Measurements from ENCODE around the gene UNCX. TPM values are rescaled to one million over a fixed set of nuclear protein-coding genes. Genes with fewer than 3 reads are reported as not detected.
"Not testable (repeated sequence)": the region's sequence is repeated elsewhere in the genome, so short reads cannot be mapped to it uniquely, and the experiment has no call there.

UNCX gene
- total RNA-seq, 2 experiments from 2014 or later, result not detected

DNA sequence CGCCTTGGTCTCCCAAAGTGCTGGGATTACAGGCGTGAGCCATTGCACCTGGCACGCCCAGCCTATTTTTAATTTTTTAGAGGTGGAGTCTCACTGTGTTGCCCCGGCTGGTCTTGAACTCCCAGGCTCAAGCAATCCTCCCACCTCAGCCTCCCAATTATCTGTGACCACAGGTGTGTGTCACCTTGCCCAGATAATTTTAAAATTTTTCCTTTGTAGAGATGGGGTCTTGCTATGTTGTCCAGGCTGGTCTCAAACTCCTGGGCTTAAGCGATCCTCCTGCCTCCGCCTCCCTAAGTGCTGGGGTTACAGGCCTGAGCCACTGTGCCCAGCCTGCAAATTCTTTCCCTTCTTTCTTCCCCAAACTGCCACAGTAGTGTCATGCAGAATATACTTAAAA lies 29.8 kb upstream of the UNCX start:
- H3K4me3 Mint-ChIP-seq; POLR2A ChIA-PET; H3K9me3 Mint-ChIP-seq (ENCODE audit: insufficient read depth); H3K27ac Mint-ChIP-seq; CTCF ChIA-PET; ATAC-seq; DNase-seq; H3K27me3 Mint-ChIP-seq (ENCODE audit: low read depth); H3K4me1 Mint-ChIP-seq (ENCODE audit: low read depth); H3K36me3 Mint-ChIP-seq (ENCODE audit: low read depth): not testable (repeated sequence)

DNA sequence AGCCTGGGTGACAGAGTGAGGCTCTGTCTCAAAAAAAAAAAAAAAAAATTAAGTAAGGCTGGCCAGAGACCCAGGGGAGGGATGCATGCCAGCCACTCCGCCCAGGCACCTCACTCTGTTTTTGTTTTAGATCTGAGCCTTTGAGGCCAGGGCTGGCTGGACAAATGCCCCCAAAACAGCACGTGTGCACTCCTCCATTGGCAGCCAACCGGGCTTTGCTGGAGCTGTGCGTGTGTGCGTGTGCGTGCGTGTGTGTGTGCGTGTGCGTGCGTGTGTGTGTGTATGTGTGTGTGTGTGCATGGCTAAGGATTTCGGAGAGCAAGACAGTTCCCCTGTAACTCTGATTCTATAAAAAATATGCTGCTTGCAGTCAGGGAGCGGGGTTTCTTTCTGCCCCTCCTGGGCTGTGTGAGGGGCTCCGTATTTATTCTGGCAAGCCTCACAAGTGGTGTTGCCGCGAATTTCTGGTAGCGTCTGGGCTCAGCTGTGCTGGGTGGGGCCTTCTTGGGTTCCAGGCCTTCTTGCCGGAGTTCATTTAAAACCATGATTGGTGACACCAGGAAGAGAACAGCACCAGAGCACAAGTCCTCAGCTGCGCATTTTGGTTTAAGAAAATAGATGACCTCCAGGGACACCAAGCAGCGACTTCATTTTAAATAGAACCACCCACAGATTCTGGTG lies 28.1 kb upstream of the UNCX start:
- no peaks in the 10 kb centered on the region for H3K9me3 Mint-ChIP-seq (ENCODE audit: insufficient read depth)
- ATAC-seq (no peak), DNase-seq (no peak)
- no peaks in the 10 kb centered on the region for H3K4me1 Mint-ChIP-seq (ENCODE audit: low read depth)
- CTCF ChIA-PET, result interaction anchor here (0.9 to 1.3 kb wide), 2 partner anchors 11 to 229 kb away, joined by 3 to 6 read pairs; no protein-coding TSS in a partner anchor
- no peak overlapping the region for H3K4me3 Mint-ChIP-seq
- peaks cover 10% of the 10 kb centered on the region for H3K27me3 Mint-ChIP-seq (ENCODE audit: low read depth)
- H3K27ac Mint-ChIP-seq, result no peak overlapping the region
- no peaks in the 10 kb centered on the region for H3K36me3 Mint-ChIP-seq (ENCODE audit: low read depth)
- POLR2A ChIA-PET, result no interaction called here

DNA sequence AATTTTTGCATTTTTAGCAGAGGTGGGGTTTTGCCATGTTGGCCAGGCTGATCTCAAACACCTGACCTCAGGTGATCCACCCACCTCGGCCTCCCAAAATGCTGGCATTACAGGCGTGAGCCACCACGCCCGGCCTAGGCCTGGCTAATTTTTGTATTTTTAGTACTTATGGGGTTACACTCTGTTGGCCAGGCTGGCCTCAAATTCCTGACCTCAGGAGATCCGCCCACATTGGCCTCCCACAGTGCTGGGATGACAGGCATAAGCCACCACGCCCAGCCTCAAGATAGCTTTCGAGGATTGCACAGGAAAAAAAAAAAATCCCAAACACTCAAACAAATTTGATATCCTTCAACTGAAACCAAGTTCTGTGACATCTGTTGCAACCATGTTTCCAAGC lies 26.9 kb upstream of the UNCX start:
- H3K4me1 Mint-ChIP-seq (ENCODE audit: low read depth); H3K9me3 Mint-ChIP-seq (ENCODE audit: insufficient read depth); DNase-seq; H3K27ac Mint-ChIP-seq; ATAC-seq; POLR2A ChIA-PET; H3K4me3 Mint-ChIP-seq; H3K36me3 Mint-ChIP-seq (ENCODE audit: low read depth): not testable (repeated sequence)
- CTCF ChIA-PET, result interaction anchor here (1.0 to 1.3 kb wide), 2 partner anchors 12 to 226 kb away, joined by 3 to 6 read pairs; no protein-coding TSS in a partner anchor
- peaks cover 16% of the 10 kb centered on the region for H3K27me3 Mint-ChIP-seq (ENCODE audit: low read depth)

DNA sequence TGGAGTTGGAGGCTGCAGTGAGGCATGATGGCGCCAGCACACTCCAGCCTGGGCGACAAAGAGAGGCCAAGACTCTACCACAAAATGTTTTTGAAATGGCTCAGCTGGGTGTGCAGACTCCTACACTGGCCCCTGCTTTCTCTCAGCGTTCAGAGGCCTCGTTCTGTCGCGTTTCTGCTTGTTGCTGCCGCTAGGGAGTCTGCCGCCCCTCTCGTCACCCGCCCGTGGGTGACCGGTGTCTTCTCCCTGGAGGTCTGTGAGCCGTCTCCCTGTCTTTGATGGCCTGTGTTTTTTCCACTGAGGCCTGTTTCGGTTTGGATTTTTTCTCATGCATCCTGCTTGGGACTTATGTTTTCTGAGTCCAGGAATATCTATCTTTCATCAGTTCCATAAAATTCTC lies 23.6 kb upstream of the UNCX start:
- H3K27me3 Mint-ChIP-seq (ENCODE audit: low read depth), result peaks cover 26% of the 10 kb centered on the region
- no peaks in the 10 kb centered on the region for H3K36me3 Mint-ChIP-seq (ENCODE audit: low read depth)
- CTCF ChIA-PET, result no interaction called here
- ATAC-seq, result no peak
- no peak overlapping the region for H3K27ac Mint-ChIP-seq
- POLR2A ChIA-PET, result no interaction called here
- H3K4me1 Mint-ChIP-seq (ENCODE audit: low read depth), result no peaks in the 10 kb centered on the region
- H3K4me3 Mint-ChIP-seq, result no peak overlapping the region
- no peaks in the 10 kb centered on the region for H3K9me3 Mint-ChIP-seq (ENCODE audit: insufficient read depth)
- DNase-seq, result no peak

DNA sequence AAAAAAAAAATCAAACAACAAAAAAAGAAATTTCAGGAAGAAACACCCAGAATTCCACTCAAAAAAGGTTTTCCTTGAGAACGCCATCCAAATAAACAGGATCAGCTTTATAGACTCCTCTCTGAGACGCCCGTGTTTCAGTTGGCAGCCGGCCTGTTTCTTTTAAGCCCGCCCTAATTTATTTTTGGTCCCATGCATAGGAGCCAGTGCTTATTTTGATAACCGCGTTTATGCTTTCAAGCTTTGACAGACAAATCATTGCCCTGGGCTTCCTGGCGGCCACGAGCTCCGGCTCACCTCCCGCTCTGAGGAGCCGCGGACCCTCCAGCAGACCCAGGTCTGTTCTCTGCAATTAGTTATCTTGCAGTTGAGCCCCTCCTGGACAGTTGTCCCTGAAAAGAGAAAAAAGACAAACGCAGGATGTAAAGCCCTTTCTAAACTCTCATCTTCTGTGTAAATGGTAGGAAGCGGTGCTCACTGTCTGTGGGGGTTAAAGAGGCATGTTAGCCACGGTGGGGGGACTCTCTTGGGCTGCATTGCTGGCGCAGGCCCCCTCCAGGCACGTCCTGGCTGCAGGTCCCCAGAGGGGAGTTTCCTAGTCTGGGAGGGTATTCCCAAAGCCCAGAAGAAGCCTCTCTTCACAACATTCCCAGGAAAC lies 22.2 kb upstream of the UNCX start:
- Mint-ChIP-seq H3K27me3 (ENCODE audit: low read depth) (peaks cover 26% of the 10 kb centered on the region), H3K36me3 (ENCODE audit: low read depth) (no peaks in the 10 kb centered on the region), H3K4me3 (no peak overlapping the region), H3K9me3 (ENCODE audit: insufficient read depth) (no peaks in the 10 kb centered on the region), H3K4me1 (ENCODE audit: low read depth) (no peaks in the 10 kb centered on the region), H3K27ac (no peak overlapping the region)
- no peak for ATAC-seq
- CTCF ChIA-PET, result interaction anchor here (1.5 kb wide), 1 partner anchor 18 kb away, joined by 5 read pairs; no protein-coding TSS in a partner anchor
- DNase-seq, result no peak
- POLR2A ChIA-PET, result no interaction called here

DNA sequence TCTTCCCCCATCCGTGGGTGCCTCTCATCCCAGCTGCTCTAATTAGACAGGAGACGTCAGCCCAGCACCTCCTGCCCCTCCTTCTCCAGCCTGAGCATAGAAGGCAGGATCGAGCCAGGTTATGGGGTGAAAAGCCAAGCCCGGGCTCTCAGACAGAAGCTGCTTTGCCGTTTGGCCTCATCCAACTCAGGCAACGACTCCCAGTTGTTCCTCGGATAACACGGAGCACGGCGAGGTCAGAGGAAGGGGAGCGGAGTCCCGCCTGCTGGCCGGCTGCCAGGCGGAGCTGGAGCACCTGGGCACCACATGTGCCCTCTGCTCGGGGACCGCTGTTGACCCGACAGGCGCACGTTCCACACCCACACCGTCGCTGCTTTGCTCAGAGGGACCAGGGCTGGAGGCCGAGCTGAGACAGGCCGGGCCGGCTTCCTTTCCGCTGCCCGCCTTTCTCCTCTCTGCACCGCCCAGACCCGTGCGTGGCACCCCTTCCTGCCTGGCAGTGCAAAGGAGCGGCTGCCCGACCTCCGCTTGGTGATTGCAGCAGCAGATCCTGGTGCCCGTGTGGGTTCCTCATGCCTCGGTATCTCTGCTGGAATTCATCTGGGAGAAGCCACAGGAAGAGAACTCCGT lies 21.6 kb upstream of the UNCX start:
- H3K27ac Mint-ChIP-seq, result no peak overlapping the region
- no peak for DNase-seq
- ChIA-PET POLR2A (no interaction called here), CTCF (interaction anchor here (0.6 to 1.5 kb wide), 2 partner anchors 18 to 174 kb away, joined by 3 to 5 read pairs; no protein-coding TSS in a partner anchor)
- H3K9me3 Mint-ChIP-seq (ENCODE audit: insufficient read depth), result no peaks in the 10 kb centered on the region
- no peaks in the 10 kb centered on the region for H3K4me1 Mint-ChIP-seq (ENCODE audit: low read depth)
- H3K27me3 Mint-ChIP-seq (ENCODE audit: low read depth), result peaks cover 24% of the 10 kb centered on the region
- ATAC-seq, result no peak
- no peak overlapping the region for H3K4me3 Mint-ChIP-seq
- H3K36me3 Mint-ChIP-seq (ENCODE audit: low read depth), result no peaks in the 10 kb centered on the region

DNA sequence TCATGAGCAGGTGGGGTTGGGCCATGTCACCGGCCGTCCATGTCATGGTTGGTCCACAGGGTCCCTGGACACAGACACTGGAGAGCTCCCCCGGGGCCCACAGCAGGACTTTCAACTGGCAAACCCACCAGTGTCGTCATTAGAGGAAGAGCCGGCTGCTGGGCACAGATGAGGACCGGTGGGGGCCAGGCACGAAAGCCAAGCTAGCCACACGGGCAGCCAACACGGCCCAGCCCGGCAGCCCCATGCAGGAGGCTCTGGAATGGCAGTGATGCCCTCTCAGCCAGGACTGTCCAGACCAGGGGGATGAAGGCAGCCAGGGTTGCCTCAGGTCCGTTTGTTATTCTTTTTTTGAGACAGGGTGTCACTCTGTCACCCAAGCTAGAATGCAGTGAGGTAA lies 21.1 kb upstream of the UNCX start:
- Mint-ChIP-seq H3K27me3 (ENCODE audit: low read depth) (peaks cover 23% of the 10 kb centered on the region), H3K27ac (no peak overlapping the region), H3K4me1 (ENCODE audit: low read depth) (no peaks in the 10 kb centered on the region), H3K4me3 (no peak overlapping the region), H3K36me3 (ENCODE audit: low read depth) (no peaks in the 10 kb centered on the region), H3K9me3 (ENCODE audit: insufficient read depth) (no peaks in the 10 kb centered on the region)
- ChIA-PET CTCF (interaction anchor here (0.6 to 1.5 kb wide), 2 partner anchors 19 to 175 kb away, joined by 3 to 5 read pairs; no protein-coding TSS in a partner anchor), POLR2A (no interaction called here)
- no peak for ATAC-seq
- no peak for DNase-seq

DNA sequence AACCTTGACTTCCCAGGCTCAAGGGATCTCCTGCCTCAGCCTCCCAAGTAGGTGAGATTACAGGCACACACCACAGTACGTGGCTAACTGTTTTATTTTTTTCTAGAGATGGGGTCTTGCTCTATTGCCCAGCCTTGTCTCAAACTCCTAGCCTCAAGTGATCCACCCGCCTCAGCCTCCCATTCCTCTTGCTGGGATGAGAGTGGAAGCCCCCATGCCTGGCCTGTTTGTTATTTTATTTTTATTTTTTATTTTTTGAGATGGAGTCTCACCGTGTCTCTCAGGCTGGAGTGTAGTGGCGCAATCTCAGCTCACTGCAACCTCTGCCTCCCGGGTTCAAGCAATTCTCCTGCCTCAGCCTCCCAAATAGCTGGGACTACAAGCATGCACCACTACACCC lies 20.6 kb upstream of the UNCX start:
- H3K9me3 Mint-ChIP-seq (ENCODE audit: insufficient read depth); H3K27ac Mint-ChIP-seq; CTCF ChIA-PET; H3K4me3 Mint-ChIP-seq; H3K4me1 Mint-ChIP-seq (ENCODE audit: low read depth); H3K36me3 Mint-ChIP-seq (ENCODE audit: low read depth); POLR2A ChIA-PET; ATAC-seq; DNase-seq: not testable (repeated sequence)
- H3K27me3 Mint-ChIP-seq (ENCODE audit: low read depth), result peaks cover 25% of the 10 kb centered on the region

DNA sequence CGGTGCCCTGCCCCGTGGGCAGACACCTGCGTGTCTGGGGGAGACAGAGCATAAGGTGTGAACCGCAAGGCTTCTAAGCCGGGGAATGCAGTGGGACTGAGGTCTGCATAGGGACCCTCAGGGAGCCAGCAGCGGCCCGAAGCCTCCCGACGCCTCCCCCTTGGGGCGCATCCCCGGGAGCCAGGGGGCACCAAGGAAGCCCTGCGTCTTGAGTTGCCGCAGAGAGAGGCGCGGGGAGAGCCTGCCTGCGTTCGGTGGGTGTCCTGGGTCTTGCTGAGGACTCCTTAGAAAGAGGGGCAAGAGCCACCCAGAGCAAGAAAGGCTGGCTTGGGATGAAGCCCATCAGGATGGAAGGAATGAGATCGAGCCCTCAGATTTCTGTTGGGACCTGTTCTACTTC lies 18.2 kb upstream of the UNCX start:
- no peak overlapping the region for H3K27ac Mint-ChIP-seq
- H3K9me3 Mint-ChIP-seq (ENCODE audit: insufficient read depth), result no peaks in the 10 kb centered on the region
- no peaks in the 10 kb centered on the region for H3K4me1 Mint-ChIP-seq (ENCODE audit: low read depth)
- DNase-seq (no peak), ATAC-seq (no peak)
- no peaks in the 10 kb centered on the region for H3K36me3 Mint-ChIP-seq (ENCODE audit: low read depth)
- ChIA-PET POLR2A (no interaction called here), CTCF (no interaction called here)
- no peak overlapping the region for H3K4me3 Mint-ChIP-seq
- H3K27me3 Mint-ChIP-seq (ENCODE audit: low read depth), result peaks cover 21% of the 10 kb centered on the region

DNA sequence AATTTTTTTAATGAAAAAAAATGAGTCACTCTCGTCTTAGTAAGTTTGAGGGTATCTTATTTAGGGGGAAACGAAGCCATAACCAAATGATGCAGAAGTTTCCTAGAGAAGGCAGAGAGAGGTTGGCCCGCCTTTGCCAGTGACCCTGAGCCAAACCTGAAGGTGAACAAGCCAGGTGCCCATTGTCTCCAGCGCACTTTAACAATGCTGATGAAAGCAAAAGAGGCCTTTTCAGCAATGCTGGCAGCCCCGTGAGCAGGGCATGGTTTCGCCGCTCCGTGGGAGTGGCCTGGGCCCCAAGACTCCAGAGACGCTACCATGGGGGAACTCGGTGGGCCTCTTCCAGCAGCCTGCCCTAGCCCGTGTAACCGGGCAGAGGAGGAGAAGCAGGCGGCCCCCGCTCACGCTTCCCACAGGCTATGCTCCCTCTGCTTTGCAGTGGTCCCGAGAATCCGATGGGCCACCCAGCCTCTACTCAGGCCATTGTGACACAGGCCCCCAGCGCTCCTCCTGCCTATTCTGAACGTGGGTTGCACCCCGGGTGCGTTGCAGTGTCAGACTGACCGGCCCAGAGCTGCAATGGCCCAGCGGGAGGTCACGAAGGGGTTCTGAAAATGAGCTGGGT lies 14.0 kb upstream of the UNCX start:
- ChIA-PET POLR2A (interaction anchor here (0.6 kb wide), 1 partner anchor 222 kb away, joined by 3 read pairs; no protein-coding TSS in a partner anchor), CTCF (no interaction called here)
- Mint-ChIP-seq H3K36me3 (ENCODE audit: low read depth) (no peaks in the 10 kb centered on the region), H3K9me3 (ENCODE audit: insufficient read depth) (no peaks in the 10 kb centered on the region), H3K4me1 (ENCODE audit: low read depth) (no peaks in the 10 kb centered on the region), H3K27me3 (ENCODE audit: low read depth) (peaks cover 28% of the 10 kb centered on the region), H3K27ac (no peak overlapping the region), H3K4me3 (no peak overlapping the region)
- DNase-seq (no peak), ATAC-seq (no peak)

DNA sequence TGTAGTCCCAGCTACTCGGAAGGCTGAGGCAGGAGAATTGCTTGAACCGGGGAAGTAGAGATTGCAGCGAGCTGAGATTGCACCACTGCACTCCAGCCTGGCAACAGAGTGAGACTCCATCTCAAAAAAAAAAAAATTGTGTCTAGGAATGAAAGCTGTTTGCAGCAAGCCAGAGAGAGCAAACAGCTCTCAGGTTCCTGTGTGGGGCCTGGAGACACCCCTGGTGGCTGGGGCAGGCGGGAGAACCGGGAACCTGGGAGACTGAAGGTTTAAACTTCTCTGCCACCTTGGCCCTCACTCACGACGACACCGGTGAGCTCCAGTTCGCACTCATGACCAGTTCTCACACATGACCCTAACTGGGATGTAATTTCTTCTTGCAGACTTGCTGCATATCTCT lies 13.2 kb upstream of the UNCX start:
- Mint-ChIP-seq H3K36me3 (ENCODE audit: low read depth) (no peaks in the 10 kb centered on the region), H3K27ac (no peak overlapping the region), H3K27me3 (ENCODE audit: low read depth) (peaks cover 30% of the 10 kb centered on the region), H3K4me1 (ENCODE audit: low read depth) (no peaks in the 10 kb centered on the region), H3K9me3 (ENCODE audit: insufficient read depth) (no peaks in the 10 kb centered on the region), H3K4me3 (no peak overlapping the region)
- DNase-seq, result no peak
- ChIA-PET POLR2A (interaction anchor here (0.6 kb wide), 1 partner anchor 223 kb away, joined by 3 read pairs; no protein-coding TSS in a partner anchor), CTCF (interaction anchor here (1.3 to 1.5 kb wide), 2 partner anchors 24 to 254 kb away, joined by 3 to 4 read pairs; no protein-coding TSS in a partner anchor)
- ATAC-seq, result no peak

Data from activated CD8-positive, alpha-beta T cell treated with anti-CD3 and anti-CD28 coated beads, Interleukin-2, amount 10 ng/mL, durations not matched to agents 7 days and 5 days (primary cell).